Measurements from ENCODE around the gene SAMD15.
"Not testable (repeated sequence)": the region's sequence is repeated elsewhere in the genome, so short reads cannot be mapped to it uniquely, and the experiment has no call there.

The SAMD15 gene

GRCh38 chr14:77375973-77376770 lies 1.0 kb upstream of the SAMD15 start:
- peak; percentile 43 for DNase-seq

GRCh38 chr14:77377502-77377844 lies 294 bp downstream of the SAMD15 start:
- DNase-seq = no peak

- no peak for DNase-seq
Observed at GRCh38 chr14:77378701-77379100, 1.5 kb downstream of the SAMD15 start.

- DNase-seq = no peak
Observed at GRCh38 chr14:77390188-77390587, 13.0 kb downstream of the SAMD15 start.

- no peak for DNase-seq
Observed at GRCh38 chr14:77400216-77400615, 23.0 kb downstream of the SAMD15 start.

GRCh38 chr14:77403768-77404167 lies 26.6 kb downstream of the SAMD15 start:
- DNase-seq = no peak

- DNase-seq = no peak
Observed at GRCh38 chr14:77406086-77406485, 28.9 kb downstream of the SAMD15 start.

GRCh38 chr14:77406718-77407117 lies 29.5 kb downstream of the SAMD15 start:
- DNase-seq = no peak

- no peak for DNase-seq
Observed at GRCh38 chr14:77407158-77407557, 30.0 kb downstream of the SAMD15 start.

- DNase-seq = peak; percentile 1
Observed at GRCh38 chr14:77409131-77409533, 32.0 kb downstream of the SAMD15 start.

GRCh38 chr14:77415403-77416030 lies 38.3 kb downstream of the SAMD15 start:
- DNase-seq = not testable (repeated sequence)

- DNase-seq = not testable (repeated sequence)
Observed at GRCh38 chr14:77416098-77416497, 38.9 kb downstream of the SAMD15 start.

- no peak for DNase-seq
Observed at GRCh38 chr14:77416836-77417235, 39.7 kb downstream of the SAMD15 start.

- no peak for DNase-seq
Observed at GRCh38 chr14:77421201-77421600, 44.0 kb downstream of the SAMD15 start.

GRCh38 chr14:77423423-77423822 lies 46.2 kb downstream of the SAMD15 start, which contains the start of gene NOXRED1:
NOXRED1 (minus strand) TSS chr14:77423523; CDS start chr14:77422889, 634 bp downstream.
- no peak for DNase-seq

GRCh38 chr14:77424862-77425261 lies 47.7 kb downstream of the SAMD15 start:
- DNase-seq = no peak

- DNase-seq = no peak
Observed at GRCh38 chr14:77426396-77426795, 49.2 kb downstream of the SAMD15 start.

GRCh38 chr14:77436042-77436441 lies 58.9 kb downstream of the SAMD15 start:
- no peak for DNase-seq

GRCh38 chr14:77438596-77438995 lies 61.4 kb downstream of the SAMD15 start:
- no peak for DNase-seq

GRCh38 chr14:77439861-77440260 lies 62.7 kb downstream of the SAMD15 start:
- no peak for DNase-seq

All from NCI-H146 (cell line).